HepG2 (cell line): ENCODE results near the gene VAV2. TPM values are rescaled to one million over a fixed set of nuclear protein-coding genes. Genes with fewer than 3 reads are reported as not detected.

Experiments used
- AKNA ChIP-seq: sonication (generic); formaldehyde crosslinking; IDR thresholded peaks from 2 replicates; pipeline ENCODE4 v1.4.0; 2020; ENCODE audit warnings: missing genetic modification reagents, borderline replicate concordance
- CREBL2 ChIP-seq: sonication (generic); formaldehyde crosslinking; IDR thresholded peaks from 2 replicates; pipeline ENCODE4 v1.8.1; 2023; ENCODE audit warnings: missing genetic modification reagents, mild to moderate bottlenecking, borderline replicate concordance
- CREM ChIP-seq, 2 experiments: sonication (generic) in 1 of 2; formaldehyde crosslinking in 1 of 2; IDR thresholded peaks; 2 replicates each; pipeline versions ENCODE4 v1.4.0 to v1.6.1; 2016 to 2020; ENCODE audit warnings: antibody characterized with exemption in 1 of 2, mild to moderate bottlenecking in 1 of 2, missing genetic modification reagents in 1 of 2
- DPF2 ChIP-seq: sonication (generic); formaldehyde crosslinking; IDR thresholded peaks from 2 replicates; pipeline ENCODE4 v1.4.0; 2020; ENCODE audit warnings: mild to moderate bottlenecking, low read depth, missing genetic modification reagents, borderline replicate concordance
- GATAD1 ChIP-seq: IDR thresholded peaks from 2 replicates; pipeline ENCODE4 v1.6.1; 2016; ENCODE audit warnings: missing genetic modification reagents, missing compliant biosample characterization
- ISX ChIP-seq: sonication (generic); formaldehyde crosslinking; conservative IDR thresholded peaks from 2 replicates; pipeline ENCODE4 v1.5.0; 2020; ENCODE audit warnings: missing genetic modification reagents
- JUNB ChIP-seq: sonication (generic); formaldehyde crosslinking; IDR thresholded peaks from 2 replicates; pipeline ENCODE4 v1.8.0; 2022; ENCODE audit warnings: missing genetic modification reagents, mild to moderate bottlenecking, borderline replicate concordance
- KDM6A ChIP-seq: IDR thresholded peaks from 2 replicates; pipeline ENCODE4 v1.6.1; 2016; ENCODE audit warnings: low read depth
- MED1 ChIP-seq: sonication (generic); formaldehyde crosslinking; IDR thresholded peaks from 2 replicates; pipeline ENCODE4 v1.4.0; 2020; ENCODE audit warnings: missing genetic modification reagents
- NFATC3 ChIP-seq: sonication (generic); formaldehyde crosslinking; IDR thresholded peaks from 2 replicates; pipeline ENCODE4 v1.5.1; 2020; ENCODE audit warnings: mild to moderate bottlenecking, missing genetic modification reagents
- NKX3-1 ChIP-seq: sonication (generic); formaldehyde crosslinking; IDR thresholded peaks from 2 replicates; pipeline ENCODE4 v1.5.0; 2020; ENCODE audit warnings: missing genetic modification reagents
- NR1H2 ChIP-seq: sonication (generic); formaldehyde crosslinking; IDR thresholded peaks from 2 replicates; pipeline ENCODE4 v1.8.1; 2022; ENCODE audit warnings: low read depth, missing genetic modification reagents, borderline replicate concordance
- SRSF1 ChIP-seq: fragments of 200-400 bp; formaldehyde crosslinking; optimal IDR thresholded peaks from 2 replicates; pipeline ENCODE3; 2017; ENCODE audit warnings: mild to moderate bottlenecking, low read depth, low read length, moderate library complexity
- ZFYVE20 ChIP-seq: sonication (generic); formaldehyde crosslinking; IDR thresholded peaks from 2 replicates; pipeline ENCODE4 v1.8.0; 2023; ENCODE audit warnings: low read depth, mild to moderate bottlenecking, moderate library complexity, missing genetic modification reagents, borderline replicate concordance
- ZMAT5 ChIP-seq: sonication (generic); formaldehyde crosslinking; IDR thresholded peaks from 2 replicates; pipeline ENCODE4 v1.5.0; 2020; ENCODE audit warnings: mild to moderate bottlenecking, low read depth, missing genetic modification reagents, borderline replicate concordance
- ZNF225 ChIP-seq: sonication (generic); formaldehyde crosslinking; IDR thresholded peaks from 2 replicates; pipeline ENCODE4 v1.4.0; 2020; ENCODE audit warnings: mild to moderate bottlenecking, missing genetic modification reagents
- ZNF276 ChIP-seq: sonication (generic); formaldehyde crosslinking; IDR thresholded peaks from 2 replicates; pipeline ENCODE4 v1.4.0; 2020; ENCODE audit warnings: mild to moderate bottlenecking, low read depth, missing genetic modification reagents
- ZNF362 ChIP-seq: sonication (generic); formaldehyde crosslinking; IDR thresholded peaks from 2 replicates; pipeline ENCODE4 v1.4.0; 2020; ENCODE audit warnings: missing genetic modification reagents, mild to moderate bottlenecking, borderline replicate concordance
- ZNF564 ChIP-seq: sonication (generic); formaldehyde crosslinking; IDR thresholded peaks from 2 replicates; pipeline ENCODE4 v1.8.1; 2023; ENCODE audit warnings: mild to moderate bottlenecking, missing genetic modification reagents
- ZNF879 ChIP-seq: sonication (generic); formaldehyde crosslinking; IDR thresholded peaks from 2 replicates; pipeline ENCODE4 v1.8.1; 2023; ENCODE audit warnings: missing genetic modification reagents
- polyA plus RNA-seq, 8 experiments: library from polyadenylated mRNA; depleted of rRNA in 3 of 8; stranded (reverse) in 7 of 8; unstranded in 1 of 8; fragments of >200 nt; fragmentation: Illumina TruSeq in 4 of 8; extraction: Trizol in 4 of 8; gene quantifications; 2 replicates each; pipeline versions ENCODE4 v1.2.1 to v1.2.3, GENCODE V29; 2011 to 2016; ENCODE audit warnings: low read depth in 4 of 8, missing spikeins in 1 of 8, mixed read lengths in 1 of 8; ENCODE audit not compliant: insufficient read depth in 1 of 8
- total RNA-seq, 5 experiments: library from RNA; depleted of rRNA; stranded (reverse); fragments of >200 nt; fragmentation: Illumina TruSeq; extraction: Trizol; gene quantifications; 2 replicates each; pipeline ENCODE4 v1.2.3, GENCODE V29; 2016; ENCODE audit warnings: low read depth in 1 of 5

VAV2 gene
- total and polyA plus RNA-seq, 2 of the 13 experiments (the other 11 are each of a cell fraction or from before 2014, with no cell fraction given), result 22.5 to 22.9 TPM

- TF ChIP-seq AKNA (CRISPR knock-in tag), result no peak
- no peak for TF ChIP-seq NR1H2 (CRISPR knock-in tag)
- TF ChIP-seq DPF2 (CRISPR knock-in tag), result peak; percentile 71
- no peak for TF ChIP-seq ZNF564 (CRISPR knock-in tag)
- no peak for TF ChIP-seq GATAD1 (CRISPR knock-in tag)
- TF ChIP-seq ZMAT5 (CRISPR knock-in tag), result no peak
- TF ChIP-seq KDM6A (CRISPR knock-in tag), result 0 out of 2 replicates have a peak, but pooled peaks have one; percentile 46
- no peak for TF ChIP-seq NKX3-1 (CRISPR knock-in tag)
- no peak for TF ChIP-seq ZNF362 (CRISPR knock-in tag)
- no peak for TF ChIP-seq ZFYVE20 (CRISPR knock-in tag)
- no peak for TF ChIP-seq JUNB
- peak; percentile 77 for TF ChIP-seq MED1
- no peak for TF ChIP-seq ZNF225 (CRISPR knock-in tag)
- no peak for TF ChIP-seq ZNF879
- TF ChIP-seq CREM (IDR thresholded peaks at IDR 0.05), result peak; percentile 18; the same call in 1 of the 2 replicates
- no peak for TF ChIP-seq CREM (CRISPR knock-in tag; IDR thresholded peaks at IDR 0.05)
- TF ChIP-seq NFATC3 (CRISPR knock-in tag), result no peak
- TF ChIP-seq CREBL2, result no peak
- TF ChIP-seq ISX (CRISPR knock-in tag), result no peak
- no peak for TF ChIP-seq ZNF276 (CRISPR knock-in tag)
- no peak for TF ChIP-seq SRSF1
Observed at GRCh38 chr9:133914442-133915342, 77.4 kb downstream of the VAV2 start (continued).
